ENCODE measurements around the gene PRKAG2. TPM values are rescaled to one million over a fixed set of nuclear protein-coding genes. Genes with fewer than 3 reads are reported as not detected.

PRKAG2 gene
- total RNA-seq, 2 donors from 2014 or later: 19.9 to 22.6 TPM

DNA sequence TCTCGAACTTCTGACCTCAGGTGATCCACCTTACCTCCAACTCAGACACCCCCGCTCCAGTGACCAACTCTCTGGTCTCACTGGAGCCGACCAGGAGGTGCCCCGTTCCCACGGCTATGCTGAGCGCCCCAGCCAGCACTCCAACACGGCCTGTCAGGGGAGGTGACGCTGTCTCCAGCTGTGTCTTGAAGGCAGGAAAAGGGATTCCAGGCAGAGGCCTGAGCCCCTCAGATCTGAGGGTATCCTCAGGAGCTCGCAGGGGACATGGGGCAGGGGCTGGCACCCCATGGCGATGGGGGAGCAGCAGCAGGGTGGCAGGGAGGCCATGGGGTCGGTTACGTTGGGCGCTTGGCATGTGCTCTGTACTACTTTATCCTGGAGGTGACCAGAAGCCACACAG is 262.9 kb downstream of the PRKAG2 start:
- H3K27ac Mint-ChIP-seq: no peak overlapping the region
- H3K9me3 Mint-ChIP-seq: no peaks in the 10 kb centered on the region
- DNase-seq (ENCODE audit: low spot score): no peak
- peaks cover 0 to 18% of the 10 kb centered on the region in 2 donors for H3K4me1 Mint-ChIP-seq (ENCODE audit: low read depth in 2 of 2)
- H3K36me3 Mint-ChIP-seq: no peaks in the 10 kb centered on the region
- ATAC-seq: no peak
- no peak overlapping the region for H3K4me3 Mint-ChIP-seq
- no peaks in the 10 kb centered on the region for H3K27me3 Mint-ChIP-seq

DNA sequence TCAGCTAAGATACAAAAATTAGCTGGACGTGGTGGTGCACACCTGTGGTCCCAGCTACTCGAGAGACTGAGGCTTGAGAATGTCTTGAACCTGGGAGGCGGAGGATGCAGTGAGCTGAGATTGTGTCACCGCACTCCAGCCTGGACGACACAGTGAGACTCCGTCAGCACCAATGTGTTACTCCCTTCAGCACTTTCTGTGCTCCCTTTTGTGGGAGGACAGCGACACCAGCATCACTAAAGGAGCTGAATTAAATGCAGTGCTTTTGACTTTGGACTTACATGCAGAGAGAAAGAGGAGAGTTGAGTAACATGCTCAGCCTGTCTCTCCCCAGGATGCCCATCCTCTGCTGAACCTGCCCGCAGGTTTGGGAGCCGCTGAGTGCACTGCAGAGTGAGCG is 265.0 kb downstream of the PRKAG2 start:
- H3K36me3 Mint-ChIP-seq: no peaks in the 10 kb centered on the region
- no peaks in the 10 kb centered on the region for H3K9me3 Mint-ChIP-seq
- H3K4me3 Mint-ChIP-seq: no peak overlapping the region
- DNase-seq (ENCODE audit: low spot score): no peak
- peaks cover 6 to 27% of the 10 kb centered on the region in 2 donors for H3K4me1 Mint-ChIP-seq (ENCODE audit: low read depth in 2 of 2)
- no peak for ATAC-seq
- no peak overlapping the region for H3K27ac Mint-ChIP-seq
- H3K27me3 Mint-ChIP-seq: no peaks in the 10 kb centered on the region

DNA sequence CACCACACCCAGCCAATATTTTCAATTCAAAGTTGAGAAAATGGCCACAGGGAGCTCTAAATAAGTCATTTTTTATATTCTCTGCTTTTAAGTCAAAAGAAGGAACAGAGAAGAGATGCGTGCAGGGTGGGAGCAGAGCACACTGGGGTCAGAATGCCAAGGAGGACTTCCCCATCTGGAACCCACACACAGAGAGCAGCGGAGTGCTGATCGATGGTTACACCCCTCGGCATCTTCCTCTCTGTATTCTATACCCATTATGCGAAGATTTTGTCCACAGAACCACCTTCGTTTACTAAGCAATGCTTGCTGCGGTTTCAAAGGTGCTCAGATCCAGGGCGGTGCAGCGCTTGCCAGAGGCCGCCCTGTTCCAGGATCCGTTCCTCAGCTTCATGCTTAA is 265.9 kb downstream of the PRKAG2 start:
- H3K9me3 Mint-ChIP-seq: no peaks in the 10 kb centered on the region
- H3K4me1 Mint-ChIP-seq (ENCODE audit: low read depth in 2 of 2): peaks cover 6 to 21% of the 10 kb centered on the region in 2 donors
- DNase-seq (ENCODE audit: low spot score): no peak
- H3K27me3 Mint-ChIP-seq: no peaks in the 10 kb centered on the region
- no peaks in the 10 kb centered on the region for H3K36me3 Mint-ChIP-seq
- no peak overlapping the region for H3K4me3 Mint-ChIP-seq
- no peak overlapping the region for H3K27ac Mint-ChIP-seq
- ATAC-seq: no peak

DNA sequence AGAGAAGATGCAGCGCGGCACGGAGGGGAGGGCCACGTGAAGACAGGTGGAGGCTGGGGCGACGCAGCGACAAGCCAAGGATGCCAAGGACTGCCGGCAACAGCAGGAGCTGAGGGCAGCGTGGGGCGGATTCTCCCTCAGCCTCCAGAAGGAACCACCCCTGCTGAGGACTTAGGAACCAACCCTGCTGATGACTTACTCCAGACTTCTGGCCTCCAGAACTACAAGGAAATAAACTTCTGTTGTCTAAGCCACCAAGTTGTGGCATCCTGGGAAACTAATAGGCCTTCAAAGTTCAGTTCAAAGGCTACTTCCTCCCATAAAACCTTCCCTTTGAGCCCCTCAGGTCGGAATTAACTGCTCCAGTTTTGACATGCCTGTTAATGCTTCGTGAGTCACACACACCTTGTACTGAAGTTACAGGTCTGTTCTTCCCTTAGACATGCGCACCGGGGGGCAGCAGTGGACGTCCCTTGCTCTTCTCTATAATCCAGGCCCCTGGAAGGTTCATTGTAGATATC is 268.8 kb downstream of the PRKAG2 start:
- DNase-seq (ENCODE audit: low spot score): no peak
- Mint-ChIP-seq H3K36me3 (no peaks in the 10 kb centered on the region), H3K9me3 (no peaks in the 10 kb centered on the region), H3K27me3 (no peaks in the 10 kb centered on the region), H3K4me1 (ENCODE audit: low read depth in 2 of 2) (peaks cover 6 to 12% of the 10 kb centered on the region in 2 donors), H3K27ac (no peak overlapping the region), H3K4me3 (no peak overlapping the region)
- ATAC-seq: no peak

DNA sequence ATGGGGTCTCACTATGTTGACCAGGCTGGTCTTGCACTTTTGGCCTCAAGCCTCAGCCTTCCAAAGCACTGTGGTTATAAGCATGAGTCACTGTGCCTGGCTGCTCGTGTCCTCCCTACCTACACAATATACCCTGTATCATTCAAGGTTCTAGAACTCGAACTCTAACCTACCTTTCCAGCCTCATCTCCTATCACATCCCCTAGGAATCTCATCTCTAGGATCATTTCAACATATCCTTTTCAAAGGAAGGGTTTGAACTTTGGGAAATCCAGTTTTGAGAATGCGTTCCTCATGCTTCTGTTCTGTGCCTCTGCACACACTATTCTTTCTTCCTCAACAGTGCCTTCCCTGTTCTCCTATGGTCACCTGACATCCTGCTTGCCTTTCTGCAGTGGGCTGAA is 269.4 kb downstream of the PRKAG2 start:
- no peaks in the 10 kb centered on the region for H3K36me3 Mint-ChIP-seq
- no peak overlapping the region for H3K27ac Mint-ChIP-seq
- no peaks in the 10 kb centered on the region for H3K9me3 Mint-ChIP-seq
- peaks cover 6 to 12% of the 10 kb centered on the region in 2 donors for H3K4me1 Mint-ChIP-seq (ENCODE audit: low read depth in 2 of 2)
- DNase-seq (ENCODE audit: low spot score) (no peak), ATAC-seq (no peak)
- no peaks in the 10 kb centered on the region for H3K27me3 Mint-ChIP-seq
- H3K4me3 Mint-ChIP-seq: no peak overlapping the region

DNA sequence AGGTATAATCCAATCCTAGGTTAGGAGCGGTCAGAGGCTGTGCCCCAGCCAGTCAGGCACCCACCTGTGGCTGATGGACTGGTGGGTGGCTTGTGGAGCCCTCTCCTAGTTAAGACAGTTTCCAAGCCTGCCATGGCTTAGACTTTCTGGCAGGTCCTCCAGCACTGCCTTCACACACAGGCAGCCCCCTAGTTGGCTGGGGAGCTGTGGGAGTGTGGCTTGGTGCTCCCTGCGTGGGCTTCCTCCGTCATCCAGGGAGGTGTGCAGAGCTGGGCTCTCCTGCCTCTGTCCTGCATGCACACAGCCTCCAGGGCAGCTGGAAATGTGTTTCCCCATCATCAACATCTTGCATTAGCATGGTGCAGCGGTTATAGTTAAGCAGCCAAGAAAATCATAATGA is 273.0 kb downstream of the PRKAG2 start:
- Mint-ChIP-seq H3K36me3 (no peaks in the 10 kb centered on the region), H3K27ac (no peak overlapping the region)
- no peak for ATAC-seq

DNA sequence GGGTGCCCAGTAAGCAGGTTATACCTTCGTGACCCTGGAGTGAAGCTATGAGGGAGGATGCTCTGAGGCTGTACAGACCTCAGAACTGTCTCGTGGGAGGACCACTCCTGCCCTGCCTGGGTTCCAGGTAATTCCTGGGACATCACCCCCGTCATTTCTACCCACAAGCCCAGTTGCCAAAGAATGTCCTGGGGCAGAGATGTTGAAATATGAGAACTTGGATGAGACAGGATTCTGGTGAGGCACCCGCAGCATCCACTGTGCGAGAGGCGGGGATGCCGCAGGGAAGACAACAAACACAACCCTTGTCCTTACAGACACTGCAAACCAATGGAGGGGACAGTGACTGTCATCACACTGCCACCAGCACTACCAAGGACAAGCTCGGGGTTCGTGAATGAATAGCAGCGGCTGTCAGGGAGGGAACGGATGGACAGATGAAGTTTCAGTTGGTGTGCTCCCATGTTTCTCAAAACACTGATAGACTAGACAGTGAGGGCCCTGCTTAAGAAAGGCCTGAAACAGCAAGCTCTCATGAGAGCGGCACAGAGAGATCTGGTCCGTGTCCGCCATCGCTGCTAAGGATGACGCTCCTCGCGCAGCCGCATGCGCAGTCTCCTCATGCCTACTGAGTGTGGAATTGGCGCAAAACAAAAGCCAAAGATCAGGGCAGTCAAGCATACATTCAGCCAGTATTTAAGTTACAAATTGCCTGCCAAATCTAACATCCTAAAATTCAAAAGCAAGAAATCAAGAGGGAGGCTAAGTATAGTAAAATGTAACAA is 275.2 kb downstream of the PRKAG2 start:
- H3K9me3 Mint-ChIP-seq: no peaks in the 10 kb centered on the region
- no peak overlapping the region for H3K4me3 Mint-ChIP-seq
- H3K36me3 Mint-ChIP-seq: no peaks in the 10 kb centered on the region
- DNase-seq (ENCODE audit: low spot score): no peak
- no peak for ATAC-seq
- no peak overlapping the region for H3K27ac Mint-ChIP-seq
- peaks cover 9 to 18% of the 10 kb centered on the region in 2 donors for H3K4me1 Mint-ChIP-seq (ENCODE audit: low read depth in 2 of 2)
- no peaks in the 10 kb centered on the region for H3K27me3 Mint-ChIP-seq

More for the DNA sequence above, 273.0 kb downstream of the PRKAG2 start:
- DNase-seq (ENCODE audit: low spot score): no peak
- peaks cover 6 to 21% of the 10 kb centered on the region in 2 donors for H3K4me1 Mint-ChIP-seq (ENCODE audit: low read depth in 2 of 2)
- H3K4me3 Mint-ChIP-seq: no peak overlapping the region
- no peaks in the 10 kb centered on the region for H3K9me3 Mint-ChIP-seq
- H3K27me3 Mint-ChIP-seq: no peaks in the 10 kb centered on the region

DNA sequence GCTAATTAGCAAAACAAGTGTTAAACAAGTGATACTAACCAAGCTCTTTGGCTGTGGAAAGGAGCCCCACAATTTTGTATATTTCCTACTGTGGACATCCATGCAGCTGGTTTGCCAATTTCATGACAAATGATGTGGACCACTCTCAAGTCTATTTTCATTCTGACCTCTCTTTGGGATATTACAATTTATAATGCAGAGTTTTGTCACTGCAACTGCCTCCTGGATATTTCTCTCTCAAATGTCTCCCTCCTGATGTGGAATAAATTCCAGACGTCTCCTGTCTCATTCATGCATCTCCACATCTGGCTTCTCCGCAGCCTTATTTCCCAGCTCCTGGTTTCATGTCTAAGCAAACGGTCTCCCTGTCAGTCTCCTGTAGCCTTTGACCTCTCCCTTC is 276.6 kb downstream of the PRKAG2 start:
- no peaks in the 10 kb centered on the region for H3K9me3 Mint-ChIP-seq
- H3K4me3 Mint-ChIP-seq: no peak overlapping the region
- no peaks in the 10 kb centered on the region for H3K27me3 Mint-ChIP-seq
- H3K27ac Mint-ChIP-seq: no peak overlapping the region
- H3K4me1 Mint-ChIP-seq (ENCODE audit: low read depth in 2 of 2): peaks cover 10 to 18% of the 10 kb centered on the region in 2 donors
- ATAC-seq (no peak), DNase-seq (ENCODE audit: low spot score) (no peak)
- H3K36me3 Mint-ChIP-seq: no peaks in the 10 kb centered on the region

DNA sequence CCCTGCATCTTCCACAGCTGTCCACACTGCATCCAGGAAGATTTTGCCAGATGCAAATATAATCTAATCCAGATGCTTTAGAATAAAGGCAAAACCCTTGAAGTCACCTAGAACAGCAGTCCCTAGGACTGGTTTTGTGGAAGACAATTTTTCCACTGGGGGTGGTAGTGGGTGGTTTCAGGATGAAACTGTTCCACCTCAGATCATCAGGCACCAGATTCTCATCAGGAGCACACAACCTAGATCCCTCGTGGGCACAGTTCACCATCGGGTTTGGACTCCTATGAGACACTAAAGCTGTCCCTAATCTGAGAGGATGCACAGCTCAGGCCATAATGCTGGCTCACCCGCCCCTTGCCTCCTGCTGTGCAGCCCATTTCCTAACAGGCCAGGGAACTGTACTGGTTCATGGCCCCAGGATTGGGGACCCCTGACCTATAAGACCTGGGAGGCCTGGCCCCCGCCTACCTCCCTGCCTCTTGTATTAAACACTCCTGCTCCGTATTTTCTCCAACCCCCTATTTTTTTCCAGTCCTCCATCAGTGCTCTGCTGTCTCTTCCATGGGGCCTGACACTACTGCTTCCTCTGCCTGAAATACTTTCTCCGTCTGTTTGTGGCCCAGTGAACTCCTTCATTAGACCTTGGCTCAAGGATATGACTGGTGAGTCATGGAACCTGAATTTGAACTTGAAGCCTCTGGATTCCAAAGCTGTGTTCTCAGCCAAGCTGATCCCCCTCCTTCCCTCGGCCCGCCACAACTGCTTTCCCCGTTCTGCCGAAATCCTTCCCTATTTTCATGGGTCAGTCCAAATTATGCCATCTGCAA is 277.3 kb downstream of the PRKAG2 start:
- no peaks in the 10 kb centered on the region for H3K36me3 Mint-ChIP-seq
- H3K9me3 Mint-ChIP-seq: no peaks in the 10 kb centered on the region
- no peak overlapping the region for H3K27ac Mint-ChIP-seq
- ATAC-seq (no peak), DNase-seq (ENCODE audit: low spot score) (no peak)
- H3K27me3 Mint-ChIP-seq: no peaks in the 10 kb centered on the region
- H3K4me1 Mint-ChIP-seq (ENCODE audit: low read depth in 2 of 2): peaks cover 10 to 18% of the 10 kb centered on the region in 2 donors
- no peak overlapping the region for H3K4me3 Mint-ChIP-seq

DNA sequence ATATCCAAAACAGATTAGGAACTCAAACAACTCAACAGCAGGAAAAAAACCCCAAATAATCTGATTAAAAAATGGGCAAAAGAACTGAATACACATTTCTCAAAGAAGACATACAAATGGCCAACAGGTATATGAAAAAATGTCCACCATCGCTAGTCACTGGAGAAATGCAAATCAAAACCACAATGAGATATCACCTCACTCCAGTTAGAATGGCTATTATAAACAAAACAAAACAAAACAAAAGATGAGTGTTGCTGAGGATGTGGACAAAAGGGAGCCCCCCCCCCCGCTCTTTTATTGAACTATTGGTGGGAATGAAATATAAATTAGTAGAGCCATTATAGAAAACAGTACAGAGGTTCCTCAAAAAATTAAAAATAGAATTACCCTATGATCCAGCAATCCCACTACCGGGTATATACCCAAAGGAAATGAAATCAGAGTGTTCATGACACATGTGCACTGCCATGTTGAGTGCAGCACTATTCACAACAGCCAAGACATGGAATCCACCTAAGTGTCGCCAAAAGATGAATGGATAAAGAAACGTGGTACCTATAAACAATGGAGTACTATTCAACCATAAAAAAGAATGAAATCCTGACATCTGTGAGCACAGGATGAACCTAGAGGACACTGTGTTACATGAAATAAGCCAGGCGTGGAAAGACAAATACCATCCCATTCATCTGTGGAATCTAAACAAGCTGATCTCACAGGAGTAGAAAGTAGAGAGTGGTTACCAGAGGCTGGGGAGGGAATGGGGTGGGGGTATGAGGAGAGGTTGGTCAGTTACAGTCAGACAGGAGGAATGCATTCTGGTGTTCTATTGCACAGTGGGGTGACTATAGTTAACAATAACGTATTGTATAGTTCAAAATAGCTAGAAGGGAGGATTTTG is 279.1 kb downstream of the PRKAG2 start:
- Mint-ChIP-seq H3K27me3 (no peaks in the 10 kb centered on the region), H3K36me3 (no peaks in the 10 kb centered on the region), H3K4me3 (no peak overlapping the region), H3K4me1 (ENCODE audit: low read depth in 2 of 2) (peaks cover 10 to 15% of the 10 kb centered on the region in 2 donors), H3K9me3 (no peaks in the 10 kb centered on the region), H3K27ac (no peak overlapping the region)
- DNase-seq (ENCODE audit: low spot score) (no peak), ATAC-seq (no peak)

DNA sequence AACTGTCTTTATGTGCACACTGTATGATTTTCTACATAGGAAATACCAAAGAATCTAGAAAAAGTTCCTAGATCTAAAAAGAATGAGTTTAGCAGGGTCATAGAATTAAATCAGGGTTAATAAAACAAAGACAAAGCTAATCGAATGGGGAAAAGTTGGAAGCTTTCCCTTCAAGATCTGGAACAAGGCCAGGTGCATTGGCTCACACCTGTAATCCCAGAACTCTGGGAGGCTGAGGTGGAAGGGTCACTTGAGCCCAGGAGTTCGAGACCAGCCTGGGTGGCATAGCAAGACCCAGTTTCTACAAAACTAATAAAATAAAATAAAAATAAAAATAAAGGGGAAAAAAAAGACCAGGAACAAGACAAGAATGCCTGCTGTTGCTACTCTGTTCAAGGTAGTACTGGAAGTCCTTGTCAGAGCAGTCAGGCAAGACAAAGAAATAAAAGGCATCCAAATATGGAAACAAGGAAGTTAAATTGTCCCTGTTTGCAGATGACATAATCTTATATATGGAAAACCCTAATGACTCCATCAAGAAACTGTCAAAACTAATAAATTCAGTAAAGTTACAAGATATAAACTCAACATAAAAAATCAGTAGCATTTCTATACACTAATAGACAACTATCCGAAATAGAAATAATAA is 281.1 kb downstream of the PRKAG2 start:
- peaks cover 15 to 17% of the 10 kb centered on the region in 2 donors for H3K4me1 Mint-ChIP-seq (ENCODE audit: low read depth in 2 of 2)
- H3K4me3 Mint-ChIP-seq: no peak overlapping the region
- ATAC-seq: no peak
- peaks cover 4% of the 10 kb centered on the region for H3K36me3 Mint-ChIP-seq
- H3K9me3 Mint-ChIP-seq: no peaks in the 10 kb centered on the region
- H3K27me3 Mint-ChIP-seq: no peaks in the 10 kb centered on the region
- H3K27ac Mint-ChIP-seq: no peak overlapping the region
- no peak for DNase-seq (ENCODE audit: low spot score)

DNA sequence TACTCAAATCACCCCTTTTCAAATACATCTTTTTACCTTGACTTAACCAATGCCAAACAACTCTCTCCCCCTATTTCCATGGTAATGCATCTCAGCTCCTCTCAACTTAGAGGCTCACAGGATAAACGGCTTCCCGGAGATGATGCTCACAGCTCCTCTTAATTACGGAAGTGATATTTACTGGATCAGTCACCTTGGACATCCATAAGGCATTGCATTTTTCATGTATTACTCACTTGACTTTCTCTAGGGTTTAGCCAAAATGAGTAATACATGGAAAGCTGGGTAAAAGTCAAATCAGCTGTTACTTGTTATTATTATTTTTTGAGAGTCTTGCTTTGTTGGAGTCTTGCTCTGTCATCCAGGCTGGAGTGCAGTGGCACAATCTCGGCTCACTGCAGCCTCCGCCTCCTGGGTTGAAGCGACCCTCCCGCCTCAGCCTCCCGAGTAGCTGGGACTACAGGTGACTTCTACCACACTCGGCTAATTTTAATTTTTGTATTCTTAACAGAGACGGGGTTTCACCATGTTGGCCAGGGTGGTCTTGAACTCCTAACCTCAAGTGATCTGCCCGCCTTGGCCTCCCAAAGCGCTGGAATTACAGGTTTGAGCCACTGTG is 283.9 kb downstream of the PRKAG2 start:
- Mint-ChIP-seq H3K4me3 (no peak overlapping the region), H3K9me3 (no peaks in the 10 kb centered on the region), H3K36me3 (peaks cover 4% of the 10 kb centered on the region), H3K27ac (no peak overlapping the region), H3K4me1 (ENCODE audit: low read depth in 2 of 2) (peaks cover 10 to 19% of the 10 kb centered on the region in 2 donors), H3K27me3 (no peaks in the 10 kb centered on the region)
- ATAC-seq (no peak), DNase-seq (ENCODE audit: low spot score) (no peak)

DNA sequence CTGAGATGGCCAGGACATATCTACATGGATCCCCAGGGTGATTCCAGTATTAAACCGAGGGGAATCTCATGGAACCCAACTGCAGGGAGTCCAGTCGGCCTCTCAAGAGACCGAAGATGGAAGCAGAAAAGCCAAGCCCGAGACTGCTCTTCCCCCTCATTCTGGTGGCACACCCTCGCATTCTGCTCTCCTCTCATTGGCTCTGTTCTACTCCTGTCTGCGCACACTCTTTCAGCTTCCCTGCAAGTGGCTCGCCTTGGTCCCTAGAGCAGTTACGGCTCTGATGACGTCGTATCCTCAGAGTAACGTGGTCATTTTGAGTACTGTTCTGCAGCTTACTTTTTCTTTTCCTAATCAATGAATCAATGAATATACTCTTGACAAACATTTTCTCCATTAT is 284.6 kb downstream of the PRKAG2 start:
- DNase-seq (ENCODE audit: low spot score): no peak
- Mint-ChIP-seq H3K27me3 (no peaks in the 10 kb centered on the region), H3K36me3 (peaks cover 4% of the 10 kb centered on the region), H3K4me3 (no peak overlapping the region), H3K27ac (peak overlapping the region in 1 of 2 donors; percentile 46), H3K9me3 (no peaks in the 10 kb centered on the region), H3K4me1 (ENCODE audit: low read depth in 2 of 2) (peaks cover 8 to 17% of the 10 kb centered on the region in 2 donors)
- ATAC-seq: no peak

All from natural killer cell treated with Interleukin-12 subunit alpha and Interleukin-12 subunit beta and Interleukin-15 and Interleukin-18, amount 100 ng/mL, for 72 hours (primary cell).